ENCODE measurements around the gene C5AR1. TPM values are rescaled to one million over a fixed set of nuclear protein-coding genes. Genes with fewer than 3 reads are reported as not detected.
A peak's percentile ranks its signal among the peaks of the same experiment; 100 is the strongest.

Gene C5AR1
- total RNA-seq, 1 experiment from 2014 or later: 6.2 TPM

DNA sequence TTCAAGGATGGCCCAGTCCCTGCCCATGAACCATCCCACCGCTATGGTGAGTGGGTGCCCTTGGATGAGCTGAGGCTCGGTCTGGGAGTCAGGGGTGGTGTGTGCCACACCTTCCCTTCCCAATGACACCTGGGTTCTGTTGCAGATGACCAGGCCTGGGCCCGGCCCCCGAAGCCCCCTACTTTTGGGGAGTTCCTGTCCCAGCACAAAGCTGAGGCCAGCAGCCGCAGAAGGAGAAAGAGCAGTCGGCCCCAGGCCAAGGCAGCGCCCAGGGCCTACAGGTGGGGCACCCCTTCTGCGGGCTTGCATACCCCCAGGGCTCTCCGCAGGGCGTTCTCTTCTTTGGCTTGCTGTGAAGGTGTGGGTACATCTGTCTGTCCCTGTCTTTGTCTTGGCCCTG, 39.3 kb upstream of the C5AR1 start:
- peak overlapping the region; percentile 17 for H3K27ac Mint-ChIP-seq (ENCODE audit: unreplicated experiment)
- H3K27me3 Mint-ChIP-seq (ENCODE audit: unreplicated experiment): no peaks in the 10 kb centered on the region
- H3K9me3 Mint-ChIP-seq (ENCODE audit: low read depth, unreplicated experiment): no peaks in the 10 kb centered on the region
- CTCF ChIA-PET: no interaction called here
- no peak overlapping the region for H3K4me3 Mint-ChIP-seq (ENCODE audit: low read depth, unreplicated experiment)
- peaks cover 81% of the 10 kb centered on the region for H3K36me3 Mint-ChIP-seq (ENCODE audit: insufficient read depth, unreplicated experiment)
- BruUV-seq (replicated peaks): no TSS peak
- TF ChIP-seq, protein P1, sequence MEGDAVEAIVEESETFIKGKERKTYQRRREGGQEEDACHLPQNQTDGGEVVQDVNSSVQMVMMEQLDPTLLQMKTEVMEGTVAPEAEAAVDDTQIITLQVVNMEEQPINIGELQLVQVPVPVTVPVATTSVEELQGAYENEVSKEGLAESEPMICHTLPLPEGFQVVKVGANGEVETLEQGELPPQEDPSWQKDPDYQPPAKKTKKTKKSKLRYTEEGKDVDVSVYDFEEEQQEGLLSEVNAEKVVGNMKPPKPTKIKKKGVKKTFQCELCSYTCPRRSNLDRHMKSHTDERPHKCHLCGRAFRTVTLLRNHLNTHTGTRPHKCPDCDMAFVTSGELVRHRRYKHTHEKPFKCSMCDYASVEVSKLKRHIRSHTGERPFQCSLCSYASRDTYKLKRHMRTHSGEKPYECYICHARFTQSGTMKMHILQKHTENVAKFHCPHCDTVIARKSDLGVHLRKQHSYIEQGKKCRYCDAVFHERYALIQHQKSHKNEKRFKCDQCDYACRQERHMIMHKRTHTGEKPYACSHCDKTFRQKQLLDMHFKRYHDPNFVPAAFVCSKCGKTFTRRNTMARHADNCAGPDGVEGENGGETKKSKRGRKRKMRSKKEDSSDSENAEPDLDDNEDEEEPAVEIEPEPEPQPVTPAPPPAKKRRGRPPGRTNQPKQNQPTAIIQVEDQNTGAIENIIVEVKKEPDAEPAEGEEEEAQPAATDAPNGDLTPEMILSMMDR (IDR thresholded peaks at IDR 0.05; ENCODE audit: unreplicated experiment): no peak
- no peak for DNase-seq
- intact Hi-C loops (cut with micrococcal nuclease; ENCODE audit: unreplicated experiment): no loop called here
- peaks cover 11% of the 10 kb centered on the region for H3K4me1 Mint-ChIP-seq (ENCODE audit: low read depth, unreplicated experiment)

DNA sequence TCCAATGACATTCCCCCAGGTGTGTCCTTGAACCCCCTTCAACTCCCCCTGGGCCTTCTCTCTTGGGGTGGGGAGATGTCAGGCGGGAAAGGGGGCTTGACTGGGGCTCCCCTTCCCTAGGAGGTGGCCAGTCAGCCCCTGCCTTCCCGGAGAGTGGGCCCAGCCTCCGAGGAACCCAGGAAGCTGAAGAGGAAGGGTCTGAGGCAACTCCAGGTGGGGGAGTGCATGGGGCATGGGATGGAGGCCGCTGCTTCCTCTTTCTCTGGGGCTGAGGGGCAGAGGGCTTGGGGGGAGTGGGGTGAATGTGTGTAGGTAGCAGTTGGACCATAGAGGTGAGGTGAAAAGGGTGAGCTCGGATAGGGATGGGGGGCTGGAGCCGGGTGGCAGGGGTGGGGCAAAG, 37.7 kb upstream of the C5AR1 start:
- H3K27ac Mint-ChIP-seq (ENCODE audit: unreplicated experiment): peak overlapping the region; percentile 95
- H3K9me3 Mint-ChIP-seq (ENCODE audit: low read depth, unreplicated experiment): no peaks in the 10 kb centered on the region
- no TSS peak for BruUV-seq (replicated peaks)
- CTCF ChIA-PET: interaction anchor here (0.5 to 0.7 kb wide), 2 partner anchors 31 to 289 kb away, joined by 3 to 4 read pairs; no protein-coding TSS in a partner anchor
- intact Hi-C loops (cut with micrococcal nuclease; ENCODE audit: unreplicated experiment): loop anchor here (2.0 kb wide), 1 partner anchor 13 kb away; no protein-coding TSS in a partner anchor
- peaks cover 11% of the 10 kb centered on the region for H3K4me1 Mint-ChIP-seq (ENCODE audit: low read depth, unreplicated experiment)
- no peak for DNase-seq
- TF ChIP-seq, protein P1 (IDR thresholded peaks at IDR 0.05; ENCODE audit: unreplicated experiment): no peak
- H3K36me3 Mint-ChIP-seq (ENCODE audit: insufficient read depth, unreplicated experiment): peaks cover 75% of the 10 kb centered on the region
- H3K4me3 Mint-ChIP-seq (ENCODE audit: low read depth, unreplicated experiment): peak overlapping the region; percentile 94
- no peaks in the 10 kb centered on the region for H3K27me3 Mint-ChIP-seq (ENCODE audit: unreplicated experiment)

DNA sequence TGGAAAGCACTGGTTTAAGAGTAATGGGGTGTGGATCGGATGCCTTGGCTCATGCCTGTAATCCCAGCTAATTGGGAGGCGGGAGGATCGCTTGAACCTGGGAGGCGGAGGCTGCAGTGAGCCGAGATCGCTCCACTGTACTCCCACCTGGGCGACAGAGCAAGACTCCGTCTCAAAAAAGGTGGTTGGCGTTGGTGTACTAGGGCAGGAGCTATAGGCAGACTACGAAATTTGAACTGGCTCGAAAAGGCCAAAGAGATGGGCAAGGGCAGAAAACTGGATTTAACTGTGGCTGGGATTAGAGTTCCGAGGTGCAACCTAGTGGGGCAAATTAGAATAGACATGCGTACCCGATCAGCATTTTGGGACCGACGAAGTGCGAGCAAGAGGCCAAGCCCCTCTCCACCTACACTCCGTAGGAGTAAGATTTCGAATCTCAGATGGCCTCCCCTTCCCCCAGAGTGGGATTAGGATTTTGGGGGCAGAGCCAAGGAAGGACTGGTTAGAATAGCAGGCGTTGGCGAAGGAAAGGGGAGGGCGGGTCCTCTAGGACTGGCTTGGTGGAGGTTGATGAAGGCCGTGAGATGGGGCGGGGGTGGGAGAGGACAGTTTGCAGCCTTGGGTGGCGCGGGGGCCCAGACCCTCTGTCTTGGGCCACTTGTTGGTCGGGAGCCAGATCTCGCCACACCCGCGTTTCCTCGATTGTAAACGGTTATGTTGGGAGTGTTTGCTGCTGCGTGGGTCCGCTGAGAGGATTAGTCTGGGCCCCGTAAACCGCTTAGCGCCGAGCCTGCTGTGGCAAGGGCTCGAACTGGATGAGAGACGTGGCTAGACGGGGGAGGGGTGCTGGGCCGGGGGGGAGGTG, 37.0 kb upstream of the C5AR1 start:
- intact Hi-C loops (cut with micrococcal nuclease; ENCODE audit: unreplicated experiment): loop anchor here (2.0 kb wide), 1 partner anchor 14 kb away; no protein-coding TSS in a partner anchor
- BruUV-seq (replicated peaks): no TSS peak
- H3K4me1 Mint-ChIP-seq (ENCODE audit: low read depth, unreplicated experiment): peaks cover 13% of the 10 kb centered on the region
- H3K9me3 Mint-ChIP-seq (ENCODE audit: low read depth, unreplicated experiment): no peaks in the 10 kb centered on the region
- no peak for DNase-seq
- H3K27me3 Mint-ChIP-seq (ENCODE audit: unreplicated experiment): no peaks in the 10 kb centered on the region
- H3K27ac Mint-ChIP-seq (ENCODE audit: unreplicated experiment): peak overlapping the region; percentile 95
- H3K36me3 Mint-ChIP-seq (ENCODE audit: insufficient read depth, unreplicated experiment): peaks cover 68% of the 10 kb centered on the region
- TF ChIP-seq, protein P1 (IDR thresholded peaks at IDR 0.05; ENCODE audit: unreplicated experiment): no peak
- H3K4me3 Mint-ChIP-seq (ENCODE audit: low read depth, unreplicated experiment): peak overlapping the region; percentile 94
- CTCF ChIA-PET: interaction anchor here (0.5 to 0.7 kb wide), 2 partner anchors 32 to 288 kb away, joined by 3 to 4 read pairs; no protein-coding TSS in a partner anchor

DNA sequence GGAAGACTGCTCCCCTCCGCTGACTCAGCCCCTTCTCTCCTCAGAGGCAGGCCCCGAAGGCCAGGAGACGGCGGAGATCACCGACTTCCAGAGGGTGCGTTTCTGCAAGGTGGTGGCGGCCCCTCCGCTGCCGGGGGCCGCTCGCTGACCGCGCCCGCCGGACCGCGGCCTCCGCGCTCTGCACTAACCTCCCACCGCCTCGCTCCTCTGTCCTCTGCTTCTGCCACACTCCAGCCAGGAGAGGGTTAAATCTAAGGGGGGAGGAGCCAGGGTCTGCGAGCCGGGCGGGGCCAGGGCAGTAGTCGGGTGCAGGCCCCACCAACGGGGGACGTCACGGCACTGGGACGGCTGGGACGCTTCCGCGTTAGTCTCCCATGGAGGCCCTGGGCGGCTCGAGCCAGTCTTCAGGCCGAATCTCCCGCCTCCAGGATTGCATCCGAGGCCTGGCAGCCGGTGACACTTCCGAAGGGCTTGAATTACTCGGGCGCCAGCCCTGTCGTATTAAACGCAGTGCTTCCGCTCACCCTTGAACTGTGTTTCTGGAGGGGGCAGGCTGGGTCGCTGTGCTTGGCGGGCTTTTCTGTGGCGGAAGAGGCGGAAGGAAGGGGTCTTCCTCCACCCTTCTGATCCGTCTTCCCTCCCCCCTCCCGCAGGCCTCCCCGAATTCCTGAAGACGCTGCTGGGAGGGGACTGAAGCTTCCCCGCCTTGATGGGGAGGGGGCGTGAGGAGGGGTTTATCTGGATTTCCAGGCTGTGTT, 36.2 kb upstream of the C5AR1 start:
- Mint-ChIP-seq H3K27me3 (ENCODE audit: unreplicated experiment) (no peaks in the 10 kb centered on the region), H3K4me1 (ENCODE audit: low read depth, unreplicated experiment) (peaks cover 19% of the 10 kb centered on the region), H3K4me3 (ENCODE audit: low read depth, unreplicated experiment) (peak overlapping the region; percentile 94), H3K36me3 (ENCODE audit: insufficient read depth, unreplicated experiment) (peaks cover 60% of the 10 kb centered on the region), H3K9me3 (ENCODE audit: low read depth, unreplicated experiment) (no peaks in the 10 kb centered on the region), H3K27ac (ENCODE audit: unreplicated experiment) (peak overlapping the region; percentile 95)
- TSS peak; percentile 94 for BruUV-seq (replicated peaks)
- TF ChIP-seq, protein P1 (IDR thresholded peaks at IDR 0.05; ENCODE audit: unreplicated experiment): no peak
- peak; percentile 97 for DNase-seq
- CTCF ChIA-PET: interaction anchor here (0.6 to 1.6 kb wide), 12 partner anchors 10 to 1628 kb away, joined by 3 to 10 read pairs (median 4); partner anchors contain the start of genes CCDC9 and DHX34
- intact Hi-C loops (cut with micrococcal nuclease; ENCODE audit: unreplicated experiment): loop anchor here (2.0 kb wide), 1 partner anchor 15 kb away; no protein-coding TSS in a partner anchor

Data from Calu3 (cell line).